Measurements from ENCODE around the gene GLYATL2.

GLYATL2 gene, protein sequence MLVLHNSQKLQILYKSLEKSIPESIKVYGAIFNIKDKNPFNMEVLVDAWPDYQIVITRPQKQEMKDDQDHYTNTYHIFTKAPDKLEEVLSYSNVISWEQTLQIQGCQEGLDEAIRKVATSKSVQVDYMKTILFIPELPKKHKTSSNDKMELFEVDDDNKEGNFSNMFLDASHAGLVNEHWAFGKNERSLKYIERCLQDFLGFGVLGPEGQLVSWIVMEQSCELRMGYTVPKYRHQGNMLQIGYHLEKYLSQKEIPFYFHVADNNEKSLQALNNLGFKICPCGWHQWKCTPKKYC

DNA sequence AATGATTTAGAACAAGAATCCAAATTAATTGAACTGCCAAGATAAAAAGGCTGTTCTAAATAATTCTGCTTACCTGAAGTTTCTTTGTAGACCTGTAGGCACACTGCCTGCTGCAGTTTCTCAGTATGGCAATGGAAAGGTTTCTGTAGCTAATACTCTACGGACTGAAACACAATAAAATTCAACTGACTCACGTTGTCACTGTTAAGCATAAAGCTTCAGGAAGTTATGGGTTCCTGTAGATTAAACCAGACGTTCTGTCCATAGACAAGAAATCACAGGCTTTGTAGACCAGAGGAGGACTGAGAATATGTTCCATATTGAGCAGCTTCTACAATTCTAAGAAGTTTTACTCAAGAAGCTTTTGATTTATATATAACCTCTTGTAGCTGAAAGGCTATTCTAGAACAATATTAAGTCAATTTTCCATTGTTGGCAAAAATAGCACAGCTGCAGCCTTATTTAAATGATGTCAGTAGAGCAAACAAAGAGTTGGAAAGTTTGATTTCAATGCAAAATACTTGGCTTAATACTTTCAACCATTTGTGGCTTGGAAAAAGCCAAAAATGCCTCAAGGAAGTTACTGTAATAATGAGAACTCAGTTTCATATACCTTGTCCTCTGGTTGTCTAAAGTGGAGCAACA is at the start of gene GLYATL2:
TSS of gene GLYATL2 (minus strand) at position 344 of the 645 bp plus-strand sequence. CDS start 5,092 bp downstream, outside the sequence.
- no peak for DNase-seq

DNA sequence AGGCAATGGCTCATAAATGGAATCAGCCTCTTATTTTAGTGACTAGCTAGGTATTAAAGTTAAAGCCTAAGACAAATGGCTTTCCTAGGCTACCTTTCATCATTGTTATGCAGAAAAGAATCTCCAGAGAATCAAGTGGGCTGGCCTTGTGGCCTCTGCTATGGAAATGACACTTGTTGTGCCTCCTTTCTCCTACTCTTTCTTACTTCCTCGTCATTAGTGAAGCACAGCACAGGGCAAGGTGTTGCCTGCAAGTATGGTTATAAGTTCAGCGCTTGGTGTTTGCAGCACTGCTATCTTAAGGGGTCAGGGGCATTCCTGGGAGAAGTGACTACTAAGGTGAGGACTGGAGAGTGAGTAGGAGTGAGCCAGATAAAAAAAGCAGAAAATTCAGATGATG is 49.4 kb upstream of the GLYATL2 start:
- DNase-seq = no peak

DNA sequence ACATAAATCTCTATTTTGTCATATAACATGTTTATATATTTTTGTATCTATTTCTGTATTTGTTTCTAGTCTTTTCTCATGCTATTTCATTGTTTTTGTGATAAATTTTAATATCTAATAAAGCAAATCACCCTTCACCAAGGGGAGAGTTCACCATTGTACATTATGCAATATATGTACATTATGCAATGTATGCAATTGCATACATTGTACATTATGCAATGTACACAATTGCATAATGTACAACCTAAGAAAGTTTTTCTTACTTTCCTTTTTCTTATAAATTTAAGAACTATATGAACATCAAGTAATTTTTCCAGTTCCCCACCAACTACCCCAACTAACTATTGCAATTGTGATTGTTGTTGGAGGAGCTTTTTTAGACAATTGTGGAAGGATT is 44.1 kb upstream of the GLYATL2 start:
- no peak for DNase-seq

DNA sequence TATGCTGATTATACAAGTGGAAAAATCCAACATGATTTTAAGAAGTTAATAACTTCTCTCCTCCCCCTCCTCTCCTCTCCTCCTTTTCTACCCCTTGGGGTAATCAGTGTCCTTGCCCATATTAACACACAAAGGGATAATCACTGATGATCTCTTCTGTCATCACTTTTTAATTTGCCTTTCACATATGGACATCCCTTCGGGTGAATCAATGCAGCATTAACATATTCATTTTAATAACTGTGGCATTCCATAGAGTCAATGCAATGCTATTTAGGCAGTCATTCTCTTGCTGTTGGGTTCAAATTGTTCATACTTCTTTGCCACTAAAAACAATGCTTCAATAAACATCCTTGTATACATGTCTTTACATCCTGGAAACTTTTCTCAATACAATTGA is 42.9 kb upstream of the GLYATL2 start:
- no peak for DNase-seq

DNA sequence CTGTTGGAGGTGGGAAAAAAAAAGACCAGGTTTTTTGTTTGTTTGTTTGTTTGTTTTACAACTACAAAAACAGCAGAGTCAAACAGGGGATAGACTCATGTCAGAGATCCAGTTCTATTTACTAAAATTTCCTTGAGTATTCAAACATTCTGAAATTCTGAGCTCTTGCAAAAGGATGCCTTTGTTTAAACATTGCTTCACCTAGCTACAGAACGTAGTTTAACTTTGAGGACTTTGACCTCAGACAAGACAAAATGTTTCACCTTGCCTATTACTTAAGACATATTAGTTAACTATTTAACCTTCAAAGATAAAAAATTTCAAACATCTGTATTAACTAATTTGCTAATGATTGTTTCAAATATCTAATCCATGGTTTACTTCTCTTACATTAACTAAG is 36.1 kb upstream of the GLYATL2 start:
- DNase-seq = no peak

DNA sequence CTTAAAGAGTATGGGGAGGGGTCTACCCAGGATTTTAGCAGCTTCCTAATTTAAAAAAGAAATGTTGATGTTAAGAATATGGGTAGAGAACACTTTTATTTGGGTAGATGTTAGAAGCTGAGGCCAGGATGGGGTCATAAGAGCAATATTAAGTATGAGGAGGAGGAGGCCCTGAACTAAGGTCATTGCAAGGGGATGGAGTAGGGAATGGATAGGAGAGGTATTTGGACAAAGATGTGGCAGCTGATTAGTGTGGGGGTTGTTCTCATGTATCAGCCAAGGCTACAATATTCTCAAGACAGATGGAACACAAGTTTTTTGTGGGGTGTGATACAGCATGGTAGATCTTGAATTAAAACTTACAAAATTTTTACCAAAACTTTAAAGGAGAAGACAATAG is 35.7 kb upstream of the GLYATL2 start:
- no peak for DNase-seq

DNA sequence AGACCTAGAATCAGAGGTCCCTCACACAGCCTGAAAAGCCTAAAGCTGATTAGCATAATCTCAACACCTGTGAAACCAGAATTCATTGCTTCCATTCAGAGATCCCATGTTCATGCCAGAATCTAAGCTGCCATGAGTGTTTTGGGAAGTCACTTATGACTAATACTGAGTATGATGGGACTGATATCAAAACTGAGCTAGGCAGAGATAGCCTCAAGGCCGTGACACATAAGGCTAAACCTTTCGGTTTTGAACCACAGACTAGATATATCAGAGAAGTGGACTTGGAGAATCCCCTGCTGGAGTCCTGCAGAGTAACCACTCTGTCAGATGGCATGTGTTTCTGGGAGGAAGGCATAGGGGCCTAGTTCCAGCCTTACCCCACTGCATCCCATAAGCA is 23.1 kb upstream of the GLYATL2 start:
- no peak for DNase-seq

DNA sequence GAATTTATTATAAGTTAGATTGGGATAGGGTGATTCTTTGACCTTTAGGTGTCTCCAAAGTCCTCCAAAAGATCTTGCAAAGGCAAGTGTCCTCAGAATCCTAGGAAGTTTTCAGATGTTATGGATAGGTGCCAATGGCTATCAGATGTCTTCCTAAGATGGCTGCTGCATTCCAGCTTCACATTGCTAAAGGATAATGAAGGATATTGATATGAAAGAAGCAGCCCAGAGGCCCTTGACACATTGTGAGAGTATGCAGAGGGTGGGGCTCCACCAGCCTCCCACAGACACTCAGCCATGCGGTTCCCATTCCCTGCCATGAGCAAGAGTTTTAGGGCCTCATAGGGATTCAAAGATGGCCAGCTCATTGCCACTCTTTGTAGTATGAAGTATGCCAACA is 22.3 kb upstream of the GLYATL2 start:
- DNase-seq = no peak

DNA sequence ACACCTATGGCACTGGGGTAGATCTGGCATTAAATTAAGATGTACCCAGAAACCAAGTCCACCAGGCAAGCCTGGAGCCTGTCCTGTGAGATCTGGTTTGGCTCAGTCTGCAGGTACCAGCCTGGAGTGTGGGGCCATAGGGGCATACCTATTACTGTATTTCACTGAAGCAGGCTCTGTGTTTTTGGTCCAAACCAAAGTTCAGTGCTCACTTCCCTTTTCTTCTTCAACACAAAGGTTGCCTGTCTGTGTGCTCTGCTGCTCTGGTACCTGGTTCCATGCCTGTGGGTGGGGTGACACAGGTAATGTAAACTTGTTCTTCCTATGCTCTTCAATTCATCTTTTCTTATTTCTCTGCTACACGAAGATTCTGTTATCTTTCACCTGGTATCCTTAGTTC is 19.8 kb upstream of the GLYATL2 start:
- no peak for DNase-seq

DNA sequence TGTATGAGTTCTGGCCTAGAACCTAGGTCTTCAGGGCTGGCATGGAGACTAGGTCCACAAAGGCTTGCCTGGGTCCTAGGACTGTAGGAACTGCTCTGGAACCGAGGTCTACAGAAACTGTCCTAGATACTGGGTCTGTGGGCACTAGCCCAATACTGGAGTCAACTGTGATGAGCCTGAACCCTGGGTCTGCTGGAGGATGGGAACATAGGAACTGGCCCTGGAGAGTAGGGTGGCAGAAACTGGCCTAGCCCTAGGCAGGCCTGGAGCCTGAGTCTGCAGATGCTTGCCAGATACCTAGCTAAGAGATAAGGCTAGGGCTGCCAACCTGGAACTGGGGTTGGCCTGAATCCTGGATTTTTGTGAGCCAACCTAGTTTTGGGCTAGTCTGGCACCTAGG is 19.2 kb upstream of the GLYATL2 start:
- DNase-seq = no peak

DNA sequence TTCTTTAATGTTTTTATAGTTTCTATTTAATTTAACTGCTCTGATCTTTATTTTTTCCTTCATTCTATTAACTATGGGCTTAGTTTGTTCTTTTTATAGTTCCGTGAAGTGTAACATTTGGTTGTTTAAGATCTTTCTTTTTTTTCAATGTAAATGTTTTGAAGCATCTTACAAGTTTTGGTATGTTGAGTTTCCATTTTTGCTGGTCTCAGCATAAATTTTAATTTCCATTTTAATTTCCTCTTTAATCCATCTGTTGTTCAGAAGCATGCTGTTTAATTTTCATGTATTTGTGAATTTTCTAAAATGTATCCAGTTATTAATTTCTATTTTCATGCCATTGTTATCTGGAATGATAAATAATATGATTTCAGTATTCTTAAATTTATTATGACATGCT is 17.0 kb upstream of the GLYATL2 start:
- DNase-seq = no peak

DNA sequence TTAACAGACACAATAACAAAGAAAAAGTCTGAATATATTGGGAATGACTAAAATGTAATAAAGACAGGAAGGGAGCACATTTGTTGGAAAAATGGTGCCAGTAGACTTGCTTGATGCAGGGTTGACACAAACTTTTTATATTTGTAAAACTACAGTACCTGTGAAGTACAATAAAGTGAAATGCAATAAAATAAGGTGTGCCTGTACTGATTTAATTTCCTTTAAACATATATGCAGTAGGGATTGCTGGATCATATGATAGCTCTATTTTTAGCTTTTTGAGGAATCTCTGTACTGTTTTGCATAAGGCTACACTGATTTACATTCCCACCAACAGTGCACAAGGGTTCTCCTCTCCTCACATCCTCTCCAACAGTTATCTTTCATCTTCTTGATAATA is 12.3 kb upstream of the GLYATL2 start:
- DNase-seq = no peak

DNA sequence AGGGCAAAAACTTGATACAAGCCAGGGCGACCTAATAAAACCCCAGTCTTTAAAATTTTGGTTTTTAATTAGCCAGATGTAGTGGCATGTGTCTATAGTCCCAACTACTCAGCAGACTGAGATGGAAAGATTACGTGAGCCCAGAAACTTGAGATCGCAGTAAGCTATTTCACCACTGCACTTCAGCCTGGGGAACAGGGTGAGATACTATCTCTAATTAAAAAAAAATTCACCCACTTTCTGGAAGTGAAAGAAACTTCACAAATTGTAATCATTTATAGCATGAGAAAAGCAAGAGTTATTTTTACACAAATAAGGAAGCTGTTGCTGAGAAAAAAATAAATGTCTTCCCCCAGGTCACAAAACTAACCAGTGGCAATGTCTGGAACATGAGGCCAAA is 882 bp upstream of the GLYATL2 start:
- DNase-seq = no peak

DNA sequence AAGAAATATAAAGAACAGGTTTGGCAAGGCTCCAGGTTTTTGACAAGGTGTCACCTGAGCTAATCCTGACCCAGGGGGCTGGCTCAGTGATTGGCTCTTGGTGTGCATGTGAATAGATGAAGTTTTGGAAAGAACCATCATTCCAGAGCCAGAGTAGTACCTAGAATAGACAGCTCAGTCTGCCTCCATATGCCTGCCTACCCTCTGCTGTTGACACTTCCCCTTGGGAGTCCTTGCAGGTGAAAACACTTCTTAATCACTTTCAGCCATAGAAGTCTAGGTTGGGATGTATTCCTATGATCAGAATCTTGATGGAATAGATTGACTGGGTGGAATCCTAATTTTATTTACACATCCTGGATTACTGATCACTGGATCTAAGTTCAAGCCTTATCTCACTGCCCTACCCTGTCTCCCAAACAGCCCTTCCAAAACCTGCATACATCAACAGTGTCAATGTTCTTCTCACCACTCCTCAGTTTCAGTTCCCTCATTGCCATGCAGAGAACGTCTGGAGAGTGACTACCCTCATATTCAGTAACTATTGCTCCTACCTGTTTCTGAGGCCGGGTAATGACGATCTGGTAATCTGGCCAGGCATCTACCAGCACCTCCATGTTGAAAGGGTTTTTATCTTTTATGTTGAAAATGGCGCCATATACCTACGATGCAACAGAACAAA is 6.7 kb downstream of the GLYATL2 start:
- no peak for DNase-seq

DNA sequence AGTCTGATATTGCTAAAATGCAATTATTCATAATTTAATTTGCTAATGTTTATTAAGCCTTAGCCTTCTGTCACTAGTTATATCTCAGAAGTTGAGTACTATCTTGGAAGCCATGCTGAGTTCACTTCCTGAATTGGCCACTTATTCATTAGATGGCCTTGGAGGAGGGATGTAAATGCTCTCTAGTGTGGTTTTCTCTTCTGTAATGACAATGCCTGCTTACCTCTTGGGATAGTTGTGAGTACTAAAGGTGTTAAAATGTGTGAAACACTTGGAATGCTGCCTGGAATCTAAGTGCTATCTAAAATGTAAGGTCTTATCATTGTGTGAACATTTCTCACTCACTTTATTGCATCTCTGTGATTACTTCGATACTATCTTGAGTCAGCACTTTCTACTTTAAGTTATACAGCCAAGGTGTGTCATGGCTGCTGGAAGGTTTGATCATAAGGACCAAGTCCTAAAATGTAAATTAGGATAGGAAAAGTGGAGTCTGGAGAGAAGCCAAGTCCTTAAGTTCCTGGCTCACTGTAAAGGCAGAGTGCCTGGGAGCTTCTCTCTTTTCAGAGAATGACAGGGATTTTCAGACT is 12.4 kb downstream of the GLYATL2 start:
- DNase-seq = no peak

DNA sequence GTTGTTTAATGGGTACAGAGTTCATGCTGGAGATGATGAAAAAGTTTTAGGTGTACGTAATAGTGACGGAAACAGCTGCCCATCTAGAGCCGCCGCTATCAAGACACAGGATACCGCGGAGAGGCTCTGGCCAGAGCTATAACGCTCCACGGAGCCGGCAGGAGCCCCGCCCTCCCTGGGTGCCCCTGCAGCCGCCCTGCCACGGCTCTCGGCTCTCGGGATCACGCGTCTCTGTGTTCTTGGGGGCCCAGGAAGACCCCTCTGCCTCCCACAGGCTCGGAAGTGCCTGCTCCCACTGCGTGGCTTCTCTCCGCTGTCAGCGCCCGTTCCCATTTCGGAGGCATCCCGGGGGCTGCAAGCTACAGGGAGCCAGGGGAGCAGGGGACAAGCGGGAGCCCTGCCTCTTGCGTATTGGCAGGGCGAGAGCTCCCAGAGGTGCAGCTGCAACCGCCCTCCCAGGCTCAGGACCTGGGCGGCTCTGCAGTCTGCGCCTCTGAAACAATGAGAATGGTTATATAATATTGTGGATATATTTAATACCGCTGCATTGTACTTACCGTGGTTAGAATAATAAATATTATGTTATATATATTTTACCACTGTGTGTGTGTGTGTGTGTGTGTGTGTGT is 13.7 kb downstream of the GLYATL2 start:
- DNase-seq = no peak

DNA sequence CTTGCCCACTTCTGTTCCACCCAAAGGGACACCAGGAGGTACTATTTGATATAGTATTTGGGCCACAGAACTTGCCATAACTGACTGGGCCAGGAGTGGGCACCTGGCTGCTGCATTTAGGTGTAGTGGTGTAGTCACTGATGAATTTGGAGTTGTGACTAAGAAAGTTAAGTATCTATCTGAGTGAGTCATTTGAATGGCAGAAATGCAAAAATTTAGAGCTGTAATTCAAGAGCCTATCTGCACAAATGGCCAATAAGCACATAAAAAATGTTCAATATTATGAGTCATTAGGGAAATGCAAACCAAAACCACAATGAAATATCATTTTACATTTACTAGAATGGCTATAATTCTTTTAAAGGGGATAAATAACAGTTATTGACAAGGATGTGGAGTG is 14.7 kb downstream of the GLYATL2 start:
- DNase-seq = no peak

DNA sequence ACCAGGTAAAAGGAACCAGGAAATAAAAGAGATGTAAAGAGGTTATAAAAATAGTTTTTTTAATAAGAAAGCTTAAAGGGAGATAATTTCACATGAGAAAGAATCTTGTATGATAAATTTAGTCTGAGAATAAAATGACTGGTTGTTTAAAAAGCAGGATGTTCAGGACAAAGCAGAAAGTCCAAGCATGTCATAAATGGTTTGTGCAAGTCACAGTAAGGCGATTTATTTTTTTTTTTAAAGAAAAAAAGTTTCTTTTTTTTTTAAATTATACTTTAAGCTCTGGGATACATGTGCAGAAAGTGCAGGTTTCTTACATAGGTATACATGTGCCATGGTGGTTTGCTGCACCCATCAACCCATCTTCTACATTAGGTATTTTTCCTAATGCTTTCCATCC is 30.8 kb downstream of the GLYATL2 start:
- no peak for DNase-seq

DNA sequence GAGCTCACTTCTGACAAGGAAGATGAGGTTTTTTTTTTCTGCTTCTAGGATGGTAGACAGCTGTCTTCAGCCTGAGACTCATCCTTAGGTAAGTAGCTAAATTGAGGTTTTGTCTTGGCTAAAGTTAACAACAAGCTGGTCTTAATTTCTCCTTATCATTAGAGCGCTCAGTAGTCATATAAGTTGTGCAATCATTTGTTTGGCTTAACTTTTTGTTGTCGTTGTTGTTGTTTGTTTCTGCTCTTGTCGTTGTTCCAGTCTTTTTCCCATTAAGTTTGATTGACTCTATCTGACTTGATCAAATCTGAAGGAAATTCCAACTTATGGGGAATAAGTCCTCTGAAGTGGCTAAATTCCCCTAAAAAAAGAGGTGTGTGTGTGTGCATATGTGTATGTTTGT is 33.0 kb downstream of the GLYATL2 start:
- no peak for DNase-seq

DNA sequence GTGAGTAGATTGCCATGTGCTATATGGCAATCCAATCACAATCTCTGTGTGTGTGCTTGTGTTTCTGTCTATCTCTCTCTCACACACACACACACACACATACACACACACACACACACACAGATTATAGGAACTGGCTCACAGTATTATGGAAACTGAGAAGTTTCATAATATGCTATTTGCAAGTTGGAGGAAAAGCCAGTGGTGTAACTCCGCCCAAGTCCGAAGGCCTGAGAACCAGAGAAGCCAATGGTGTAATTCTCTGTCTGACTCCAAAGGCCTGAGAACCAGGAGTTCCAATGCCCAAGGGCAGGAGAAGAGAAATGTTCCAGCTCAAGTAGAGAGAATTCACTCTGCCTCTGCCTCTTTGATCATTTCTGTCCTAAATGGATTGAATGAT is 37.2 kb downstream of the GLYATL2 start:
- no peak for DNase-seq

DNA sequence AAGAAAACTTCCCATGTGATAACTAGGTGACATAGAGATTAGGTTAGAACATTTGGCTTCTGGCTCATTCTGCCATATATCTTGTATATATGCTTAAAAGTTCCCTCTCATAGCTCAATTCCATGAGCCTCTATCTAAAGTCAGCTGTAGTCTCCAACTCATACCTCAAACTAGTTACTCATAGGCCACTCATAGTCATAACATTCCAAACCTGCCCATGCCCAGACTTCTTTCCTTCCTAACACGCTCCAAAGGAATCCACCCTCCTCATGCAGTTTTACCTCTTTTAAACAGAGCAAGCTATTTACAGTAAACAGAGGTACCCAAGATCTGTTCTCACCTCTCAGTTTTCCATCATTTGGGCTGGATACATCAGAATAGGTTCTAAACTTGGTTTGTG is 39.4 kb downstream of the GLYATL2 start:
- DNase-seq = no peak

DNA sequence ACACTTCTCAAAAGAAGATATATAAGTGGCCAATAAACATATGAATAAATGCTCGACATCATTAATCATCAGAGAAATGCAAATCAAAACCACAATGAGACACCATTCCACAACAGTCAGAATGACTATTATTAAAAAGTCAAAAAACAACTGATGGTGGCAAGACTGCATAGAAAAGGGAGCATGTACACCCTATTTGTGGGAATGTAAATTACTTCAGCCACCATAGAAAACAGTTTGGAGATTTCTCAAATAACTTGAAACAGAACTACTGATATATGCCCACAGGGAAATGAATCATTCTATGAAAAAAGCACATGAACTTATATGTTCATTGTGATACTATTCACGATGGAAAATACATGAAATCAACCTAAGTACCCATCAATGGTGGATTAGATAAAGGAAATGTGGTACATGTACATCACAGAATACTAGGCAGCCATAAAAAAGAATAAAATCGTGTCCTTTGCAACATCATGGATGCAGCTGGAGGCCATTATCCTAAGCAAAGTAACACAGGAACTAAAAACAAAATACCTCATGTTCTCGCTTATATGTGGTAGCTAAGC is 42.4 kb downstream of the GLYATL2 start:
- DNase-seq = no peak

DNA sequence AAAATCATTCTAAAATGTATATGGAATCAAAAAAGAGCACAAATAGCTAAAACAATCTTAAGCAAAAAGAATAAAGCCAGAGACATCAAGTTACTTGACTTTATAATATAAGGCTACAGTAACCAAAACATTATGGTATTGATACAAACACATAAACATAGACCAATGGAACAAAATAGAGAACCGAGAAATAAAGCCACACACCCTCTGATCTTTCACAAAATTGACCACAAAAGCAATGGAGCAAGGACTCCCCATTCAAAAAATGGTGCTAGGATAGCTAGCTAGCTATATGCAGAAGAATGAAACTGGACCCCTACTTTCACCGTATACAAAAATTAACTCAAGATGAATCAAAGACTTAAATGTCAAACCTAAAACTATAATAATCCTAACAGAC is 43.2 kb downstream of the GLYATL2 start:
- DNase-seq = no peak

Measured in 8988T (cell line).